Fibroblast of villous mesenchyme (primary cell): Measurements from ENCODE around the gene FOXN1. TPM values are rescaled to one million over a fixed set of nuclear protein-coding genes. Genes with fewer than 3 reads are reported as not detected.

Source experiments
- DNase-seq: peaks from one replicate; pipeline ENCODE4 v3.0.0-alpha.2; 2010; ENCODE audit warnings: low read depth
- H3K4me3 ChIP-seq: 2 replicates; pipeline ENCODE4 v1.5.1; 2011; ENCODE audit warnings: low read depth, mild to moderate bottlenecking, low read length
- total RNA-seq: library from RNA; depleted of rRNA; stranded (reverse); fragments of >200 nt; gene quantifications from 2 replicates; pipeline ENCODE4 v1.2.3, GENCODE V29; 2012
- TF ChIP-seq, protein P1 (sequence below): IDR thresholded peaks from 2 replicates; pipeline ENCODE4 v1.5.1; 2012; ENCODE audit warnings: low read depth, mild to moderate bottlenecking, low read length; ENCODE audit not compliant: insufficient read depth

The FOXN1 gene
- total RNA-seq, 1 donor = not detected

DNA sequence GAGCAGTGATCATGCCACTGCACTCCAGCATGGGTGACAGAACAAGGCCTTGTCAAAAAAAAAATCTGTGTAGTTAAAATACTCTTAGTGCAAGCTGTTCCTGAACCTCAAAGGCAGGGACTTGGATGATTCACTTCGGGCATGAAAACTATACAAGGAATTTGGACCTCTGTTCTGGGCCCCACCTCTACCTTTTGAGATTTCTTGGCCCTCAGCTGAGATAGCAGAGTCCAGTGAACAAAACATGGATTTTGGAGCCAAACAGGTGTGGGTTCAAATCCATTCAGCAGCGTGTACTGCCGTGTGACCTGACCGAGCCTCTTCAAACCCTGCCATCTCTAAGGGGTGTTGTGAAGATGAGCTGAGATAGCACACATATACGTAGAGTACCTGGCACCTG is 25.9 kb upstream of the FOXN1 start:
- TF ChIP-seq, protein P1, sequence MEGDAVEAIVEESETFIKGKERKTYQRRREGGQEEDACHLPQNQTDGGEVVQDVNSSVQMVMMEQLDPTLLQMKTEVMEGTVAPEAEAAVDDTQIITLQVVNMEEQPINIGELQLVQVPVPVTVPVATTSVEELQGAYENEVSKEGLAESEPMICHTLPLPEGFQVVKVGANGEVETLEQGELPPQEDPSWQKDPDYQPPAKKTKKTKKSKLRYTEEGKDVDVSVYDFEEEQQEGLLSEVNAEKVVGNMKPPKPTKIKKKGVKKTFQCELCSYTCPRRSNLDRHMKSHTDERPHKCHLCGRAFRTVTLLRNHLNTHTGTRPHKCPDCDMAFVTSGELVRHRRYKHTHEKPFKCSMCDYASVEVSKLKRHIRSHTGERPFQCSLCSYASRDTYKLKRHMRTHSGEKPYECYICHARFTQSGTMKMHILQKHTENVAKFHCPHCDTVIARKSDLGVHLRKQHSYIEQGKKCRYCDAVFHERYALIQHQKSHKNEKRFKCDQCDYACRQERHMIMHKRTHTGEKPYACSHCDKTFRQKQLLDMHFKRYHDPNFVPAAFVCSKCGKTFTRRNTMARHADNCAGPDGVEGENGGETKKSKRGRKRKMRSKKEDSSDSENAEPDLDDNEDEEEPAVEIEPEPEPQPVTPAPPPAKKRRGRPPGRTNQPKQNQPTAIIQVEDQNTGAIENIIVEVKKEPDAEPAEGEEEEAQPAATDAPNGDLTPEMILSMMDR = no peak
- no peak for DNase-seq
- H3K4me3 ChIP-seq = no peak overlapping the region

DNA sequence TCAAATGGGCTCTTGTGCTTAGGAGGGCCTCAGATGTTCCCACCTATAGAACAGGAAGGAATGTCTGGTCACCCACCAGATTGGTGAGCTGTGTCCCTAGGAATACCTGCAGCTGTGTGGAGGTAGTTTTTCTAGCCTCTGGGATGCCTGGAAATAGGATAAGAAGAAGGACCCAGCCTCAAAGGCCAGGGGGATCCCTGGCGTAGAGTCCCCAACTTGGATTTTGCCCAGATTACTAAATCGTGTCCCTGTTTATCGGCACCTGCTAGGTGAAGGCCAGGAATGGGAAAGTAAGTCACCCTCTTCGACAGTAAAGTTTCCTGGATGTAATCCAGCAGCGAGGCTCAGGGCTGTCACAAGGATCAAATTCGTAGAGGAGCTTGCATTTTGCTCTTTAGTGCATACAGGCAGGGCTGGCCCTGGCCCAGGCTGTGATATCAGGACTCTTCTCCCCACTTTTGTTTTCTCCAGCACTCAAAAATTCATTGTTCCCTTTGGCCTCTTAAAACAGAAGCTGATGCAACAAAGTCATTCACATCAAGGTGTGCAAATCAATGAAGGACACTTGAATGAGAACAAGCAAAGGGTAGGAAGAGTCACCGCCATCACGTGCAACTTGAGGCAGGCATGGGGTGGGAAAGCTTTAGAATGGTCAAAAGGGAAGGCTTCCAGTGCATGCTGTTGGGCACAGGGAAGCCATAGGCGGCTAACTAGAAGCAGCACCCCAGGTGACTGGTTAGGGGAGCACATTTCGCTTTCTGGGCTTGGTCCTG is 25.2 kb upstream of the FOXN1 start:
- no peak overlapping the region for H3K4me3 ChIP-seq
- no peak for DNase-seq
- TF ChIP-seq, protein P1 = no peak

DNA sequence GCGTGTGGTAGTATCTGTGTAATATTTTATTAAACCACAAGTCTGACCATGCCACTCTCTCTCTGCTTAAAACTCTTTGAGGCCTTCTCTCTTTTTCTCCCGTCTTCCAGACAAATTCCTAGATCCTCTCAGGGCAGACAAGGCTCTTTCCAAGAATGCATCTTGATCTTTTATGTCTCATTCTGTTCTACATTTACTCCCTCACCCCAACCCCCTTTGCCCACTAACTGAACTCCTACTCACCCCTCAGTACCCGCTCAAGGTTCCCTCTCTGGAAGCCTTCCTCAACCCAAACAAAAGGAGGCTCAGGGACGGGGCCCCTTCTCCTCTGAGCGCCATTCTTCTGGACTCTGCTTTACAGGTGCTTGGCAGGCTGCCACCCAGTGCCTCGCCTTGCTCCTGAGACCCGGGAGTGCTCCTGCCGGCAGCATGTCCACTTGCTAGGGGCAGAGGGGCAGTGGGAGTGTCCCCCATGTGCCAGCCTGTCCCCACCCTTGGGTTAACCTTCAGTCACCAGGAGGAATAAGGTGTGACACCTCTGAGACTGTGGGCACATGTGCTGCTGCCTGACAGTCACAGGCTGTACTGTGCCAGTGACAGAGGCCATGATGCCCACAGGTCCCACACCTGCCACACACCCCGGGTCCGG is 23.5 kb upstream of the FOXN1 start:
- DNase-seq = no peak
- no peak overlapping the region for H3K4me3 ChIP-seq
- TF ChIP-seq, protein P1 = no peak

DNA sequence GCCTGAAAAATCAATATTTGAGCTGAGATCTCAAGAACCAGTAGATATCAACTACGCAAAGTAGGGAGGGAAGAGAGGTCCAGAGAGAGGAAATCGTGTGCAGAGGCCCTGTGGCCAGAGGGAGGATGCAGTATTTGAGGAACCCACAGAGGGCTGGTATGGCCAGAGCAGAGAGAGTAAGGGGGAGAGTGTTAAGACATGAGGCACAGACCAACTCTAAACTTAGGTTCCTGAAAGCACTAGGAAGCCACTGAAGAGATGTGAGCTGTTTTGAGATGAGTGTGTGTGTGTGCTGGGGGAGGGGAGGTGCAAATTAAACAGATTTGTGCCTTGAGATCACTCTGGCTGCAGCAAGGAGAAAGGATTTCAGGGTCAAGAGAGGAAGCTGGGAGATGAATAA is 21.9 kb upstream of the FOXN1 start:
- DNase-seq = no peak
- H3K4me3 ChIP-seq = no peak overlapping the region
- TF ChIP-seq, protein P1 = no peak

DNA sequence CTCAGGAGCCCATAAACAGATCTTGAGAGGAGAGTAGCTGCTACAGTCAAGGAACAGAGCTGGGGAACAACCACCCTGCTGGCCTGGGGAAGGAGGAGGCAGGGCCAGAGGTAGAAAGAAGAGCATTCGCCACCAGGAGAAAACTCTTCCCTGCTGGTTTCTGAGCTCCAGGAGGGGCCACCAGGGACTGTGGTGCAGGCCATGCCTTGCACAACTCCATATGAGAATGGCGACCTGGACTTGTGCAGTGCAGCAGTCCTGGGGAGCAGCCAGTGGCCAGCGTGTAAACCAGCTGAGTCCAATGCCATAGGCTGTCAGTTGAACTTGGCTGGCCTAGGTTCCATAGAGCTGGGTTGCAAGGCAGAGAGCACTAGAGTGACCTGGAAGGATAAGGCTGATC is 21.1 kb upstream of the FOXN1 start:
- no peak overlapping the region for H3K4me3 ChIP-seq
- DNase-seq = no peak
- TF ChIP-seq, protein P1 = no peak

DNA sequence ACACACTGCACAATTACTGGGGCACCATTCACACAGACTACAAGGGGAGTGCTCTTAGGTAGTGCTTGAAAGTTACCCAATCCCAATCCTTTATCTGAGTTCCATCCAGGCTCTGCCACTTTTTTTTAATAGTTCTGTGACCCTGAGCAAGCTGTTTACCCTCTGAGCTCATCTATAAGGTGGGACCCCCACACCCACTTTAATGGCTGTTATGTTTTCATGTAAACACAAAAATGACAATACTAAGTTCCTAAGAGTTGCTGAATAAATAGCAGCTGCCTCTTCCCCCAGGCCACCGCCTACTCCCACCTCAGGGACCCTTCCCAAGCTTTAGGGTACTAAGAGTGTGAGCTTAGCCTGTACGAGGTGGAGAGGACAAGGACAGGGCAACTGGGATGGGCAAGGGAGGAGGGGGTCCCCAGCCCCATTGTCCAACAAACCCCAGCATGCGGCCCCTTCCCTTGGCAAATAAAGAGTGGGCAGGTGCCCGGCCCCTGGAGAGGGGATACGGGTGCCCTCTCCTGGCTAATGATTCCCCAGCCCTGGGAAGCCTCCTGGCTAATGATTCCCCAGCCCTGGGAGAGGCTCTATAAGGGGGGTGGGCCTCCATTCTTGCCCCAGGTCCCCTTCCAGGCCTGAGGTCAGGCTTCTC is 18.1 kb upstream of the FOXN1 start:
- no peak overlapping the region for H3K4me3 ChIP-seq
- no peak for DNase-seq
- TF ChIP-seq, protein P1 = no peak
